ENCODE results near the gene TINAG. TPM values are rescaled to one million over a fixed set of nuclear protein-coding genes. Genes with fewer than 3 reads are reported as not detected.

Gene TINAG, protein sequence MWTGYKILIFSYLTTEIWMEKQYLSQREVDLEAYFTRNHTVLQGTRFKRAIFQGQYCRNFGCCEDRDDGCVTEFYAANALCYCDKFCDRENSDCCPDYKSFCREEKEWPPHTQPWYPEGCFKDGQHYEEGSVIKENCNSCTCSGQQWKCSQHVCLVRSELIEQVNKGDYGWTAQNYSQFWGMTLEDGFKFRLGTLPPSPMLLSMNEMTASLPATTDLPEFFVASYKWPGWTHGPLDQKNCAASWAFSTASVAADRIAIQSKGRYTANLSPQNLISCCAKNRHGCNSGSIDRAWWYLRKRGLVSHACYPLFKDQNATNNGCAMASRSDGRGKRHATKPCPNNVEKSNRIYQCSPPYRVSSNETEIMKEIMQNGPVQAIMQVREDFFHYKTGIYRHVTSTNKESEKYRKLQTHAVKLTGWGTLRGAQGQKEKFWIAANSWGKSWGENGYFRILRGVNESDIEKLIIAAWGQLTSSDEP
- total RNA-seq (not detected), total RNA-seq (0 reads per million in 29 experiments)
- total RNA-seq (2013), result not detected

DNA sequence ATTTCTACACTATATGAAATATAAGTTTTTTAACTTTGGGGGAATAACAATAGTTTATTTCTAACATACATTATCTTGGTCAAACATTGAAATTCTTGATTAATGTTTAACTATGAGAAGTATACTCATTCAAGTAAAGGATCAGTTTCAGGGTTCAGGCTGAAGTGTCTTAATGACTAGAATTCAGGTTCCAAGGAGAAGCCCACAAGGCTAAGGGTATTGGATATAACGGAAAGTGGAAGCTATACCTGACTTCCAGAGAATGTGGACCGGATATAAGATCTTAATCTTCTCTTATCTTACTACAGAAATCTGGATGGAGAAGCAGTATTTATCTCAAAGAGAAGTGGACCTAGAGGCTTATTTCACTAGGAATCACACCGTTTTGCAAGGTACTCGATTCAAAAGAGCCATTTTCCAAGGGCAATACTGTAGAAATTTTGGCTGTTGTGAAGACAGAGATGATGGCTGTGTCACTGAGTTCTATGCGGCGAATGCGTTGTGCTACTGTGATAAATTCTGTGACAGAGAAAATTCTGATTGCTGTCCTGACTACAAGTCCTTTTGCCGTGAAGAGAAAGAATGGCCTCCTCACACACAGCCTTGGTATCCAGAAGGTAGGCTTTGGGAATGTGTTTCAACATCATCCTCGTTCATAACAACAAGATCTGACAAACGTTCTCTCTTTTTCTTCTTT is at the start of gene TINAG:
Gene TINAG, plus strand, starts transcription at position 153 of the 697 bp plus-strand sequence. Its CDS starts 110 bp downstream, at position 263.
- no peak within 1 kb of the TSS for H3K27ac Mint-ChIP-seq
- ChIA-PET POLR2A (no interaction called here), CTCF (no interaction called here)
- DNase-seq (no peak), ATAC-seq (replicated peaks in 1 of 4) (no peak)
- Histone ChIP-seq H3K36me3 (ENCODE audit: control insufficient read depth in 2 of 2, extremely low read depth in 1 of 2, insufficient read depth in 1 of 2, low read length in 1 of 2) (no peaks in the 10 kb centered on the region), H3K4me1 (ENCODE audit: control insufficient read depth in 1 of 2, extremely low read depth in 1 of 2, insufficient read depth in 2 of 2, low read length in 2 of 2) (no peaks in the 10 kb centered on the region), H3K27me3 (replicated peaks in 1 of 2; ENCODE audit: control insufficient read depth in 2 of 2, extremely low read depth in 1 of 2, insufficient read depth in 2 of 2, low read length in 1 of 2) (no peaks in the 10 kb centered on the region), H3K27ac (ENCODE audit: low read length) (no peak within 1 kb of the TSS), H3K4me3 (ENCODE audit: control insufficient read depth in 1 of 2, extremely low read depth in 1 of 2, low read length in 1 of 2) (no peak within 1 kb of the TSS), H3K9me3 (no peaks in the 10 kb centered on the region)
- WGBS (ENCODE audit: insufficient coverage), result 43% methylated on average over 1 of the region's 10 CpGs
- no peaks in the 10 kb centered on the region for H3K36me3 Mint-ChIP-seq
- no peak within 1 kb of the TSS for H3K4me3 Mint-ChIP-seq
- peaks cover 0 to 6% (median 5%) of the 10 kb centered on the region in 3 donors for H3K9me3 Mint-ChIP-seq
- H3K27me3 Mint-ChIP-seq, result no peaks in the 10 kb centered on the region
- no peaks in the 10 kb centered on the region for H3K4me1 Mint-ChIP-seq

DNA sequence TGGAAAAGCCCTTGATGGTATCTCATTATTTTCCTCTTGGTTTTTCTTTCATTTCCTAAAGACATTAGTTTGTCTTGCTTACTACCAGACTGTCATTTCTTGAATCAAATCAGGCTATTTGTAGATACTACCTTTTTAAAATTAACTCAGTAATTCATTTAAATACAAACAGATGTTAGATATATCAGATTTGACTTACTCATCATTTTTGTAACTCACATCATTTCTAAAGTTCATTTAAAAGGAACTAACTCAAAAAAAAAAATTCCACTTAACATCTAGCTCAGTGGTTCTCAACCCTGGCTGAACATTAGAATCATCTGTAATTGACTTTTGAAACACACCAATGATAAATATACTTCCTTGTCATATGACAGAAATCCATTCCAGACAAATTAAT is 48.2 kb upstream of the TINAG start:
- POLR2A ChIA-PET, result no interaction called here
- CTCF ChIA-PET, result no interaction called here

DNA sequence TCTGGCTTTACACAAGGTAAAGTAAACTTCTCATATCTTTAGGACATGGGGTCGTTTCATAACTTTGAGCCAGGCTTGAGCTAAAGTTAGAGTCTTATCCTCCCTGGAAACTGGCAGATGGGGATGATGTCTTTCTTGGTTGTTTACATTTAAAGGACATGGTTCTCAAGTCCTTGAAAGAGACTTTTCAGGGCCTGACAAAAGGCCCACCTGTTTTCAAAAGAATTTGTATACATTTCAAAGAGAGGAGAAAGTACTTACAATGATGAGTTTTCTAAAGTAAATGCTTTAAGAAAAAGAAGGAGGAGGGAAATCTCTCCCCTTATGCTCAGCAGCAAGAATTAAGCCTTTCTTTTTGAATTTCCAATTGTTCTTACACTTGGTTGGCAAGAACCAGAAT is 45.7 kb upstream of the TINAG start:
- Histone ChIP-seq H3K27ac (ENCODE audit: low read length) (no peak overlapping the region), H3K4me1 (ENCODE audit: control insufficient read depth in 1 of 2, extremely low read depth in 1 of 2, insufficient read depth in 2 of 2, low read length in 2 of 2) (no peaks in the 10 kb centered on the region), H3K27me3 (replicated peaks in 1 of 2; ENCODE audit: control insufficient read depth in 2 of 2, extremely low read depth in 1 of 2, insufficient read depth in 2 of 2, low read length in 1 of 2) (no peaks in the 10 kb centered on the region), H3K4me3 (ENCODE audit: control insufficient read depth in 1 of 2, extremely low read depth in 1 of 2, low read length in 1 of 2) (no peak overlapping the region), H3K9me3 (no peaks in the 10 kb centered on the region), H3K36me3 (ENCODE audit: control insufficient read depth in 2 of 2, extremely low read depth in 1 of 2, insufficient read depth in 1 of 2, low read length in 1 of 2) (no peaks in the 10 kb centered on the region)
- H3K27ac Mint-ChIP-seq, result no peak overlapping the region
- ATAC-seq (replicated peaks in 1 of 4), result no peak
- DNase-seq, result no peak
- no peaks in the 10 kb centered on the region for H3K36me3 Mint-ChIP-seq
- POLR2A ChIA-PET, result no interaction called here
- CTCF ChIA-PET, result no interaction called here
- no peak overlapping the region for H3K4me3 Mint-ChIP-seq
- no peaks in the 10 kb centered on the region for H3K27me3 Mint-ChIP-seq
- WGBS (ENCODE audit: insufficient coverage), result no CpG with 5 or more reads among the region's 1 CpG
- no peaks in the 10 kb centered on the region for H3K4me1 Mint-ChIP-seq
- H3K9me3 Mint-ChIP-seq, result peaks cover 0 to 4% (median 0%) of the 10 kb centered on the region in 3 donors

More for the DNA sequence above, 48.2 kb upstream of the TINAG start:
- peaks cover 0 to 4% (median 0%) of the 10 kb centered on the region in 3 donors for H3K9me3 Mint-ChIP-seq
- H3K36me3 ChIP-seq (ENCODE audit: control insufficient read depth in 2 of 2, extremely low read depth in 1 of 2, insufficient read depth in 1 of 2, low read length in 1 of 2), result no peaks in the 10 kb centered on the region
- DNase-seq (no peak), ATAC-seq (replicated peaks in 1 of 4) (no peak)
- H3K4me3 ChIP-seq (ENCODE audit: control insufficient read depth in 1 of 2, extremely low read depth in 1 of 2, low read length in 1 of 2), result no peak overlapping the region
- no peaks in the 10 kb centered on the region for H3K4me1 Mint-ChIP-seq
- H3K4me1 ChIP-seq (ENCODE audit: control insufficient read depth in 1 of 2, extremely low read depth in 1 of 2, insufficient read depth in 2 of 2, low read length in 2 of 2), result no peaks in the 10 kb centered on the region
- no peak overlapping the region for H3K27ac ChIP-seq (ENCODE audit: low read length)
- H3K9me3 ChIP-seq, result no peaks in the 10 kb centered on the region
- H3K36me3 Mint-ChIP-seq, result no peaks in the 10 kb centered on the region
- H3K4me3 Mint-ChIP-seq, result no peak overlapping the region
- H3K27me3 Mint-ChIP-seq, result no peaks in the 10 kb centered on the region
- H3K27ac Mint-ChIP-seq, result no peak overlapping the region
- no peaks in the 10 kb centered on the region for H3K27me3 ChIP-seq (replicated peaks in 1 of 2; ENCODE audit: control insufficient read depth in 2 of 2, extremely low read depth in 1 of 2, insufficient read depth in 2 of 2, low read length in 1 of 2)

DNA sequence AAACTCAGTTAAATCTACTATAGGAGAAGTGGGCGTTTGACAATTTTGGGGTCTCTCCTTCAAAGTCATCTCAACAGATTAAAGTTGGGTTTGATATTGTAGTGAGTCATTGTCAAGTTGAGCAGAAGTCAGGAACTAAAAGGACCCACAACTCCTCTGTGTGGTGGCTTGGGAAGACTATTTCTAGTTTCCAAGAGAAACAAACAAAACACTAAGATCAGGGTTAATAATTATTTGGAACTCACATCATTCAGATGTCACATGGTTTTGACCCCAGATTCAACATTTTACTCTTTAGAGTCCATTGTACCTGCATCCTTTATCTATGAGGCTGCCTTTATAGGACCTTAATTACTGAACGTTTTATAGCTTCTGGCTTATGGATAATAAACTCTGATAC is 45.3 kb upstream of the TINAG start:
- Mint-ChIP-seq H3K36me3 (no peaks in the 10 kb centered on the region), H3K27ac (no peak overlapping the region)

DNA sequence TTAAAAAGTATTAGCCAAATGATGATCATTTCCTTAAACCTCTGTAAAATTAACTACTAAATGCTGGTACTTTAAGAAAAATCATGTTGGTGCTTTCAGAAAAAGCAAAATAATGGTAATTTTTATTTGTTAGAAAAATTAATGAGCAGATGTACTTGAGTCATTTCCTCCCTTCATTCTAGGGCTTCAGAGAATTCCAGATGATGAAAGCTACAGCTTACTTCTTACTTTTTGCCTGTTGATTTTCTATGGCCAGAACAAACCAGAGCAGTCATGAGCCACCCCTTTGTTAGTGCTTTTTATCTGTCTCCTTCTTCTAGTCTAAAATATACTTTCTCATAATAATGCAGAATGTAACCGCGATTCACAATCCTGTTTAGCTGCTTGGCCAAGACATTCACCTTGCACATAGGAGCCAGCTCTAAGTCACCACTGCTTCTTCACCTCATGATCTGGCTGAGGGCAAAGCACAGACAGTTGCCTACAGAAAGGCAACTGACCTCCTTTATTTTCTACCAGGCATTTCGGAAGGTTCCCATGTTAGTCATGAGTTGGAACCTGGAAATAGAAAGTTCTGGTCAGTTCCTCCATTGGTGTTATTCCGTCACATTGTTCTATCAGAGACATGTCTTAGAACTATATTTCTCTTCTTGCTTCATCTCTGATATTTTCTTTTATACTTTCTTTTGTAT is 43.5 kb upstream of the TINAG start:
- no peaks in the 10 kb centered on the region for H3K27me3 ChIP-seq (replicated peaks in 1 of 2; ENCODE audit: control insufficient read depth in 2 of 2, extremely low read depth in 1 of 2, insufficient read depth in 2 of 2, low read length in 1 of 2)
- ATAC-seq (replicated peaks in 1 of 4) (no peak), DNase-seq (no peak)
- Mint-ChIP-seq H3K27ac (no peak overlapping the region), H3K9me3 (peaks cover 0 to 4% (median 0%) of the 10 kb centered on the region in 3 donors), H3K4me3 (no peak overlapping the region), H3K36me3 (no peaks in the 10 kb centered on the region), H3K27me3 (no peaks in the 10 kb centered on the region), H3K4me1 (no peaks in the 10 kb centered on the region)
- H3K36me3 ChIP-seq (ENCODE audit: control insufficient read depth in 2 of 2, extremely low read depth in 1 of 2, insufficient read depth in 1 of 2, low read length in 1 of 2), result no peaks in the 10 kb centered on the region
- POLR2A ChIA-PET, result no interaction called here
- H3K4me3 ChIP-seq (ENCODE audit: control insufficient read depth in 1 of 2, extremely low read depth in 1 of 2, low read length in 1 of 2), result no peak overlapping the region
- 100% methylated on average over 2 of the region's 4 CpGs for WGBS (ENCODE audit: insufficient coverage)
- H3K27ac ChIP-seq (ENCODE audit: low read length), result no peak overlapping the region
- H3K4me1 ChIP-seq (ENCODE audit: control insufficient read depth in 1 of 2, extremely low read depth in 1 of 2, insufficient read depth in 2 of 2, low read length in 2 of 2), result no peaks in the 10 kb centered on the region
- CTCF ChIA-PET, result no interaction called here
- H3K9me3 ChIP-seq, result no peaks in the 10 kb centered on the region

More for the DNA sequence above, 45.3 kb upstream of the TINAG start:
- Mint-ChIP-seq H3K4me1 (no peaks in the 10 kb centered on the region), H3K9me3 (peaks cover 0 to 4% (median 0%) of the 10 kb centered on the region in 3 donors), H3K27me3 (no peaks in the 10 kb centered on the region), H3K4me3 (no peak overlapping the region)
- H3K4me1 ChIP-seq (ENCODE audit: control insufficient read depth in 1 of 2, extremely low read depth in 1 of 2, insufficient read depth in 2 of 2, low read length in 2 of 2), result no peaks in the 10 kb centered on the region
- no peak overlapping the region for H3K4me3 ChIP-seq (ENCODE audit: control insufficient read depth in 1 of 2, extremely low read depth in 1 of 2, low read length in 1 of 2)
- CTCF ChIA-PET, result no interaction called here
- no peak for ATAC-seq (replicated peaks in 1 of 4)
- no CpG with 5 or more reads among the region's 2 CpGs for WGBS (ENCODE audit: insufficient coverage)
- H3K9me3 ChIP-seq, result no peaks in the 10 kb centered on the region
- no peaks in the 10 kb centered on the region for H3K36me3 ChIP-seq (ENCODE audit: control insufficient read depth in 2 of 2, extremely low read depth in 1 of 2, insufficient read depth in 1 of 2, low read length in 1 of 2)
- H3K27ac ChIP-seq (ENCODE audit: low read length), result no peak overlapping the region
- POLR2A ChIA-PET, result no interaction called here
- H3K27me3 ChIP-seq (replicated peaks in 1 of 2; ENCODE audit: control insufficient read depth in 2 of 2, extremely low read depth in 1 of 2, insufficient read depth in 2 of 2, low read length in 1 of 2), result no peaks in the 10 kb centered on the region
- DNase-seq, result no peak

DNA sequence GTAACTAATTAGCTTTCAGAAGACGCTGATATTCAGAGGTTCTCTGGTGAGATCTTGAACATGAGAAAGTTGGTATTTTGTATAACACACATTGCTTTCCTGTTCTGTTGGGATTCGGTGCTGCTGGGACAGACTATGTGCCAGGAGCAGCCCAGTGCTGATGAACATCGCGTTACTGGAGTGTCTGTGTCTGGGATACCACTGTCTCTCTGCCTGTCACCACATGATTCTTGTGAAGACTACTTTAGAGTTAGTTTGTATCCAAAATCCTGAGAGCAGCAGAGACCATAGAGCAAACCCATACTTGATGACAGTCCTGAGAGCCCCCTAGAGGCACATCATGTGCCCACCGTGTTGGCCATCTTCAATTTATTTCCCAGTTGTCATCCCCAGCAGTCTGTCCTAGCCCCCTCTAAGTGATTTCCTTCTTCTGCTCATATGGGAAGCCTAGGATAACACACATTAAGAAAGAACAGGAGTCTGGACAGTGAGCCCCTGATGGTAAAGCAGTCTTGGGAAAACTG is 41.8 kb upstream of the TINAG start:
- H3K36me3 Mint-ChIP-seq, result no peaks in the 10 kb centered on the region
- no peaks in the 10 kb centered on the region for H3K4me1 Mint-ChIP-seq
- no peaks in the 10 kb centered on the region for H3K9me3 ChIP-seq
- H3K27me3 ChIP-seq (replicated peaks in 1 of 2; ENCODE audit: control insufficient read depth in 2 of 2, extremely low read depth in 1 of 2, insufficient read depth in 2 of 2, low read length in 1 of 2), result no peaks in the 10 kb centered on the region
- ChIA-PET POLR2A (no interaction called here), CTCF (no interaction called here)
- no peak overlapping the region for H3K4me3 ChIP-seq (ENCODE audit: control insufficient read depth in 1 of 2, extremely low read depth in 1 of 2, low read length in 1 of 2)
- DNase-seq (no peak), ATAC-seq (replicated peaks in 1 of 4) (no peak)
- H3K27me3 Mint-ChIP-seq, result no peaks in the 10 kb centered on the region
- H3K4me1 ChIP-seq (ENCODE audit: control insufficient read depth in 1 of 2, extremely low read depth in 1 of 2, insufficient read depth in 2 of 2, low read length in 2 of 2), result no peaks in the 10 kb centered on the region
- no peak overlapping the region for H3K27ac Mint-ChIP-seq
- H3K27ac ChIP-seq (ENCODE audit: low read length), result no peak overlapping the region
- H3K9me3 Mint-ChIP-seq, result peaks cover 0 to 4% (median 0%) of the 10 kb centered on the region in 3 donors
- 77% methylated on average over 3 of the region's 5 CpGs for WGBS (ENCODE audit: insufficient coverage)
- no peaks in the 10 kb centered on the region for H3K36me3 ChIP-seq (ENCODE audit: control insufficient read depth in 2 of 2, extremely low read depth in 1 of 2, insufficient read depth in 1 of 2, low read length in 1 of 2)
- no peak overlapping the region for H3K4me3 Mint-ChIP-seq

All from T-cell (primary cell).